ENCODE measurements around the gene ATP1B3. TPM values are rescaled to one million over a fixed set of nuclear protein-coding genes. Genes with fewer than 3 reads are reported as not detected.

Gene ATP1B3
- total RNA-seq, 1 experiment from 2014 or later: 250 TPM

GRCh38 chr3:141914311-141914710, 37.9 kb downstream of the ATP1B3 start:
- Histone ChIP-seq H2BK120ac (ENCODE audit: low read depth, low read length, poor library complexity, severe bottlenecking) (no peak overlapping the region), H2BK12ac (ENCODE audit: insufficient read length, low read depth, low read length) (no peak overlapping the region), H2BK5ac (ENCODE audit: insufficient read length, low read length) (no peak overlapping the region), H2BK15ac (ENCODE audit: low read depth, low read length) (no peak overlapping the region), H4K91ac (ENCODE audit: insufficient read length, low read depth, low read length) (no peak overlapping the region), H3K27me3 (ENCODE audit: insufficient read depth, low read length) (no peaks in the 10 kb centered on the region), H3K4ac (ENCODE audit: low read depth, low read length) (no peak overlapping the region), H3K56ac (ENCODE audit: insufficient read length, low read depth, low read length) (no peak overlapping the region), H2BK20ac (ENCODE audit: low read depth, low read length, poor library complexity, severe bottlenecking) (no peak overlapping the region), H3T11ph (ENCODE audit: low read length) (no peak overlapping the region), H3K4me2 (ENCODE audit: insufficient read depth, insufficient read length, low read length) (no peak overlapping the region), H3K23ac (ENCODE audit: insufficient read length, low read depth, low read length) (no peak overlapping the region), H3K27ac (ENCODE audit: insufficient read length, low read depth, low read length) (no peak overlapping the region), H4K20me1 (ENCODE audit: control insufficient read depth, insufficient read depth, insufficient read length) (no peaks in the 10 kb centered on the region), H3K18ac (ENCODE audit: insufficient read length, low read depth, low read length) (no peak overlapping the region), H2AK5ac (ENCODE audit: insufficient read length, low read length) (no peak overlapping the region), H4K8ac (replicated peaks; ENCODE audit: insufficient read length, low read depth, low read length) (no peak overlapping the region), H3K4me1 (ENCODE audit: insufficient read depth, low read length) (no peaks in the 10 kb centered on the region), H3K9ac (ENCODE audit: extremely low read depth, insufficient read length, low read length) (no peak overlapping the region), H3K14ac (ENCODE audit: insufficient read depth, low read length) (no peak overlapping the region), H3K9me3 (ENCODE audit: control insufficient read depth, low read depth, low read length) (no peaks in the 10 kb centered on the region), H3K79me1 (ENCODE audit: insufficient read depth, low read depth, low read length, poor library complexity, severe bottlenecking) (no peaks in the 10 kb centered on the region), H2AFZ (ENCODE audit: low read length) (no peak overlapping the region), H4K5ac (ENCODE audit: insufficient read length, low read depth, low read length) (no peak overlapping the region), H3K79me2 (ENCODE audit: insufficient read depth, low read length) (no peaks in the 10 kb centered on the region), H3K23me2 (ENCODE audit: insufficient read length, low read depth, low read length, poor library complexity, severe bottlenecking) (no peaks in the 10 kb centered on the region)
- H3K27me3 Mint-ChIP-seq (ENCODE audit: low read depth): no peaks in the 10 kb centered on the region
- H3K4me3 Mint-ChIP-seq: no peak overlapping the region
- DNase-seq: no peak
- no peak for TF ChIP-seq CTCF (conservative IDR thresholded peaks at IDR 0.05)
- H3K4me1 Mint-ChIP-seq: peaks cover 0 to 5% of the 10 kb centered on the region in 2 experiments; a peak in 1 of 4 replicates
- no peak overlapping the region for H3K27ac Mint-ChIP-seq
- H3K9me3 Mint-ChIP-seq: peaks cover 12% of the 10 kb centered on the region in 2 experiments
- peaks cover 71 to 98% (median 85%) of the 10 kb centered on the region in 3 experiments for H3K36me3 Mint-ChIP-seq (ENCODE audit: insufficient read depth in 1 of 3, low read depth in 3 of 3)
- no CpG with 5 or more reads among the region's 4 CpGs for WGBS (ENCODE audit: extremely low coverage, insufficient read length, low lambda C conversion rate)

Data from H9 (cell line).